GM13976 (cell line): ENCODE measurements around the gene AFAP1L2.

Experiments used
- DNase-seq: peaks from one replicate; pipeline ENCODE4 v3.0.0; 2012; ENCODE audit warnings: low spot score
- CTCF ChIP-seq: IDR thresholded peaks from 2 replicates; pipeline ENCODE4 v1.5.1; 2012; ENCODE audit warnings: borderline replicate concordance, mild to moderate bottlenecking; ENCODE audit not compliant: insufficient read depth; ENCODE audit errors: extremely low read depth, missing control alignments, control extremely low read depth
- in situ Hi-C: fragments of 300-500 bp; cut with MboI; formaldehyde crosslinking; loops from one replicate; pipeline ENCODE4 v1.12.0; 2022; ENCODE audit warnings: low sequenced_read_pairs, mixed read lengths, inconsistent platforms; ENCODE audit not compliant: unreplicated experiment

The AFAP1L2 gene

GRCh38 chr10:114278140-114278883, 126.0 kb downstream of the AFAP1L2 start:
- in situ Hi-C loops: loop anchor here (25.0 kb wide), 1 partner anchor 859 kb away; no protein-coding TSS in a partner anchor
- no peak for DNase-seq
- no peak for TF ChIP-seq CTCF

GRCh38 chr10:114276671-114277070, 127.6 kb downstream of the AFAP1L2 start:
- no peak for TF ChIP-seq CTCF

GRCh38 chr10:114276066-114276465, 128.2 kb downstream of the AFAP1L2 start:
- in situ Hi-C loops: loop anchor here (25.0 kb wide), 1 partner anchor 861 kb away; no protein-coding TSS in a partner anchor
- no peak for DNase-seq
- no peak for TF ChIP-seq CTCF

More at GRCh38 chr10:114276671-114277070, 127.6 kb downstream of the AFAP1L2 start:
- in situ Hi-C loops: loop anchor here (25.0 kb wide), 1 partner anchor 861 kb away; no protein-coding TSS in a partner anchor
- DNase-seq: no peak

GRCh38 chr10:114274616-114275453, 129.5 kb downstream of the AFAP1L2 start:
- no peak for TF ChIP-seq CTCF
- in situ Hi-C loops: loop anchor here (25.0 kb wide), 1 partner anchor 862 kb away; no protein-coding TSS in a partner anchor
- DNase-seq: no peak

GRCh38 chr10:114273910-114274309, 130.4 kb downstream of the AFAP1L2 start:
- TF ChIP-seq CTCF: no peak
- DNase-seq: no peak
- in situ Hi-C loops: no loop called here

GRCh38 chr10:114272696-114273095, 131.6 kb downstream of the AFAP1L2 start:
- in situ Hi-C loops: no loop called here
- TF ChIP-seq CTCF: no peak
- no peak for DNase-seq
